IMR-90 (cell line): ENCODE results near the gene ALAS1. TPM values are rescaled to one million over a fixed set of nuclear protein-coding genes. Genes with fewer than 3 reads are reported as not detected.

Source experiments
- ATAC-seq: fragments of 200-7000 bp; cut with Tn5 transposase; 2 replicates; pipeline ENCODE4 v1.9.1; 2020; ENCODE audit warnings: low read depth, mild to moderate bottlenecking, moderate library complexity
- BruUV-seq: library from RNA; stranded (reverse); fragments of 400-500 nt; replicated peaks from 2 replicates; lab custom pipeline; 2021; lab: Mats Ljungman, UMichigan
- CTCF ChIA-PET: fragments of 300-600 bp; formaldehyde crosslinking; extraction: SDS; loops from one replicate; lab custom pipeline; 2021; ENCODE audit warnings: antibody characterized with exemption; lab: Yijun Ruan, JAX
- POLR2A ChIA-PET: fragments of 300-600 bp; sonication (Branson Sonifier 250); formaldehyde crosslinking; loops from one replicate; lab custom pipeline; 2022; ENCODE audit warnings: antibody characterized with exemption; ENCODE audit not compliant: unreplicated experiment; lab: Charles Lee
- DNase-seq: peaks from one replicate; pipeline ENCODE4 v3.0.0; 2013
- H2AFZ ChIP-seq: replicated peaks from 2 replicates; pipeline ENCODE3; 2013; ENCODE audit warnings: low read length, mild to moderate bottlenecking; ENCODE audit not compliant: poor library complexity
- H2AK5ac ChIP-seq: 2 replicates; pipeline ENCODE4 v1.6.1; 2013; ENCODE audit warnings: low read depth, low read length, inconsistent platforms
- H2AK9ac ChIP-seq: replicated peaks from 2 replicates; pipeline ENCODE3; 2013; ENCODE audit warnings: mild to moderate bottlenecking, low read depth, low read length, moderate library complexity; ENCODE audit not compliant: poor library complexity
- H2BK120ac ChIP-seq: 2 replicates; pipeline ENCODE4 v1.6.1; 2013; ENCODE audit warnings: low read depth, low read length, inconsistent platforms
- H2BK15ac ChIP-seq: 3 replicates; pipeline ENCODE4 v1.6.1; 2013; ENCODE audit warnings: low read depth, low read length, inconsistent platforms
- H2BK20ac ChIP-seq: 2 replicates; pipeline ENCODE4 v1.6.1; 2013; ENCODE audit warnings: low read depth, mild to moderate bottlenecking, inconsistent platforms, low read length, moderate library complexity
- H2BK5ac ChIP-seq: 2 replicates; pipeline ENCODE4 v1.6.1; 2013; ENCODE audit warnings: mild to moderate bottlenecking, low read depth, low read length, inconsistent platforms; ENCODE audit not compliant: poor library complexity, severe bottlenecking
- H3K14ac ChIP-seq: replicated peaks from 2 replicates; pipeline ENCODE4 v1.6.1; 2013; ENCODE audit warnings: low read depth, low read length, inconsistent platforms
- H3K18ac ChIP-seq: 2 replicates; pipeline ENCODE4 v1.6.1; 2013; ENCODE audit warnings: low read depth, low read length, control low read depth
- H3K23ac ChIP-seq: 2 replicates; pipeline ENCODE4 v1.6.1; 2013; ENCODE audit warnings: low read depth, low read length, inconsistent platforms
- H3K27ac ChIP-seq: 2 replicates; pipeline ENCODE4 v1.5.1; 2013; ENCODE audit warnings: mild to moderate bottlenecking, control low read depth, low read length; ENCODE audit not compliant: insufficient read depth
- H3K27me3 ChIP-seq: 2 replicates; pipeline ENCODE4 v1.6.1; 2013; ENCODE audit warnings: low read length; ENCODE audit not compliant: control insufficient read depth, insufficient read depth
- H3K36me3 ChIP-seq: 2 replicates; pipeline ENCODE4 v1.6.1; 2013; ENCODE audit warnings: low read length, mixed read lengths; ENCODE audit not compliant: control insufficient read depth, insufficient read depth
- H3K4ac ChIP-seq: 2 replicates; pipeline ENCODE4 v1.6.1; 2013; ENCODE audit warnings: low read depth, low read length, inconsistent platforms
- H3K4me1 ChIP-seq: 2 replicates; pipeline ENCODE4 v1.6.1; 2013; ENCODE audit warnings: low read length, mixed read lengths; ENCODE audit not compliant: control insufficient read depth, insufficient read depth
- H3K4me2 ChIP-seq: 2 replicates; pipeline ENCODE4 v1.6.1; 2013; ENCODE audit warnings: low read depth, mild to moderate bottlenecking, control low read depth, low read length, moderate library complexity
- H3K4me3 ChIP-seq: 2 replicates; pipeline ENCODE4 v1.5.1; 2013; ENCODE audit warnings: low read depth, mild to moderate bottlenecking, control low read depth, low read length, moderate library complexity; ENCODE audit not compliant: insufficient read depth
- H3K56ac ChIP-seq: 2 replicates; pipeline ENCODE4 v1.6.1; 2013; ENCODE audit warnings: low read length, inconsistent platforms; ENCODE audit not compliant: insufficient read depth; ENCODE audit errors: extremely low read depth
- H3K79me1 ChIP-seq, 2 experiments: 2 replicates each; pipeline ENCODE4 v1.6.1; 2013; ENCODE audit warnings: low read length in 2 of 2, inconsistent platforms in 1 of 2, low read depth in 1 of 2
- H3K9ac ChIP-seq: 2 replicates; pipeline ENCODE4 v1.6.1; 2013; ENCODE audit warnings: low read depth, low read length, control low read depth
- H3K9me1 ChIP-seq: 2 replicates; pipeline ENCODE4 v1.6.1; 2013; ENCODE audit warnings: low read length, inconsistent platforms; ENCODE audit not compliant: insufficient read depth
- H3K9me3 ChIP-seq: 2 replicates; pipeline ENCODE4 v1.6.1; 2013; ENCODE audit warnings: low read length; ENCODE audit not compliant: control insufficient read depth, insufficient read depth
- H4K20me1 ChIP-seq: 2 replicates; pipeline ENCODE4 v1.6.1; 2013; ENCODE audit warnings: low read length, inconsistent platforms; ENCODE audit not compliant: insufficient read depth
- H4K5ac ChIP-seq: 2 replicates; pipeline ENCODE4 v1.6.1; 2013; ENCODE audit warnings: mild to moderate bottlenecking, low read depth, low read length, control low read depth
- H4K8ac ChIP-seq, 2 experiments: 2 replicates each; pipeline ENCODE4 v1.6.1; 2013; ENCODE audit warnings: low read depth in 2 of 2, low read length in 2 of 2, control low read depth in 1 of 2, inconsistent platforms in 1 of 2
- H4K91ac ChIP-seq: 2 replicates; pipeline ENCODE4 v1.6.1; 2013; ENCODE audit warnings: low read depth, low read length, inconsistent platforms; ENCODE audit not compliant: insufficient read depth
- CEBPB ChIP-seq: IDR thresholded peaks from 2 replicates; pipeline ENCODE4 v1.6.1; 2012; ENCODE audit warnings: low read depth, low read length, improper control_type of control experiment
- RAD21 ChIP-seq: IDR thresholded peaks from 2 replicates; pipeline ENCODE4 v1.6.1; 2012; ENCODE audit warnings: low read length, improper control_type of control experiment
- USF2 ChIP-seq: fragments of 150-350 bp; IDR thresholded peaks from 2 replicates; pipeline ENCODE4 v1.6.1; 2017; ENCODE audit warnings: mild to moderate bottlenecking, antibody characterized with exemption, low read length, low read depth
- WGBS, 2 experiments: methylation state at CpG; one replicate each; pipeline versions ENCODE4 v1.1.5 to v1.1.7; 2013; ENCODE audit warnings: missing lambda C conversion rate in 2 of 2; ENCODE audit not compliant: insufficient read length in 1 of 2; ENCODE audit errors: extremely low coverage in 2 of 2; 5-methylcytosine and 5-hydroxymethylcytosine counted together
- dilution Hi-C: fragments of 300-500 bp; cut with HindIII; formaldehyde crosslinking; loops from one replicate; pipeline ENCODE4 v1.14.3; 2018; ENCODE audit warnings: low sequenced_read_pairs; ENCODE audit not compliant: unreplicated experiment
- in situ Hi-C: fragments of 300-500 bp; cut with MboI; formaldehyde crosslinking; loops from 3 replicates; pipeline ENCODE4 v1.14.3; 2019; ENCODE audit warnings: low sequenced_read_pairs, inconsistent platforms, mixed read lengths
- intact Hi-C: fragments of 100-400 bp; cut with micrococcal nuclease; formaldehyde crosslinking; loops from 2 replicates; pipeline ENCODE4 v1.10.0; 2022
- polyA plus RNA-seq, 3 experiments: library from polyadenylated mRNA; depleted of rRNA; stranded (reverse); fragments of >200 nt; gene quantifications; 2 replicates each; pipeline ENCODE4 v1.2.3, GENCODE V29; 2012; ENCODE audit warnings: low replicate concordance in 1 of 3
- total RNA-seq: library from RNA; depleted of rRNA; stranded (reverse); fragments of >200 nt; gene quantifications from 2 replicates; pipeline ENCODE4 v1.2.3, GENCODE V29; 2012

The ALAS1 gene
- total and polyA plus RNA-seq, 2 of the 4 experiments (the other 2 are of a cell fraction), result 32.8 to 47.2 TPM

DNA sequence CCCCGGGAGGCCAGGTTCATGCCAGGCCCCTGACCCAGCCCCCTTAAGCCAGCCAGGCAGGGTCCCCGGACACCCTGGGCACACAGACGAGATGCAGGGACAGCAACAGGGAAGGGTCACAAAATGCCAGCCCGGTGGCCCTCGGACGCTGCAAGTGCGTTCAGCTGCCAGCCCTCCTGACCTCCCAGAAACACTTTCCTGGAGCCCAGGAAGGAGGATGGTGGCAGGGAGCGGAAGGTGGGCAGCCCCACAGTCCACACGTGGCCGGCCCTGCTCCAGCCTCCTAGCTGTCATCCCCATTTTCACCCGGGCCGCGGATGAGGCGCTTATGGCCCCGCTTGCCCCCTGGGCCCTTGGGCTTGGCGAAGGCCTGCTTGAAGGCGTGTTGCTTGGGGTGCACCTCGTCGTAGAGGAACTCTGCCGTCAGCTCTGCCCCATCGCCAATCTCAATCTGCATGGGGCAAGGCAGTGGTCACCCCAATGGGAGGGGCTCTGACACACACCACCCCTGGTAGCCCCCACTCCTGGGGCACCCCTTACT, 30.9 kb downstream of the ALAS1 start:
- H3K14ac ChIP-seq, result no peak overlapping the region
- no peak overlapping the region for H2AK9ac ChIP-seq
- BruUV-seq, result no TSS peak

More for the DNA sequence above, 30.9 kb downstream of the ALAS1 start:
- H3K9me1 ChIP-seq, result no peaks in the 10 kb centered on the region
- H3K36me3 ChIP-seq, result peaks cover 47% of the 10 kb centered on the region
- no peak overlapping the region for H3K23ac ChIP-seq
- H4K20me1 ChIP-seq, result peaks cover 26% of the 10 kb centered on the region
- H4K5ac ChIP-seq, result no peak overlapping the region
- intact Hi-C loops, result no loop called here
- H3K4me3 ChIP-seq, result no peak overlapping the region
- TF ChIP-seq CEBPB, result no peak
- TF ChIP-seq RAD21, result no peak
- TF ChIP-seq USF2, result no peak
- no peaks in the 10 kb centered on the region for H3K9me3 ChIP-seq
- H4K91ac ChIP-seq, result no peak overlapping the region
- H3K9ac ChIP-seq, result no peak overlapping the region
- no peak overlapping the region for H3K18ac ChIP-seq
- no peak overlapping the region for H2AFZ ChIP-seq
- 93% methylated on average over 11 of the region's 21 CpGs; no CpG with 5 or more reads in 1 of the 2 experiments for WGBS, 2 experiments
- H3K4me1 ChIP-seq, result no peaks in the 10 kb centered on the region
- dilution Hi-C loops, result no loop called here
- H2BK5ac ChIP-seq, result no peak overlapping the region
- no peak overlapping the region for H2BK120ac ChIP-seq
- H3K4me2 ChIP-seq, result no peak overlapping the region
- no peak overlapping the region for H3K4ac ChIP-seq
- DNase-seq (no peak), ATAC-seq (no peak)
- peaks cover 5 to 22% of the 10 kb centered on the region in 2 experiments; a peak in 3 of 4 replicates for H3K79me1 ChIP-seq
- no peak overlapping the region for H2BK15ac ChIP-seq
- in situ Hi-C loops, result no loop called here
- no peak overlapping the region for H4K8ac ChIP-seq
- no peaks in the 10 kb centered on the region for H3K27me3 ChIP-seq
- H3K56ac ChIP-seq, result no peak overlapping the region
- H2AK5ac ChIP-seq, result no peak overlapping the region
- no peak overlapping the region for H3K27ac ChIP-seq
- ChIA-PET POLR2A (no interaction called here), CTCF (no interaction called here)
- no peak overlapping the region for H2BK20ac ChIP-seq
